Natural killer cell treated with Interleukin-12 subunit alpha and Interleukin-12 subunit beta and Interleukin-15 and Interleukin-18, amount 100 ng/mL, for 72 hours (primary cell): ENCODE measurements around the gene HAAO. TPM values are rescaled to one million over a fixed set of nuclear protein-coding genes. Genes with fewer than 3 reads are reported as not detected.

ENCODE experiments used
- ATAC-seq, 2 donors: fragments of 150-1000 bp; cut with Tn5 transposase in 1 of 2; sonication (Bioruptor Pico), chemical (Tn5 transposase) in 1 of 2; 2 replicates each; pipeline ENCODE4 v1.10.0; 2021
- DNase-seq: peaks from one replicate; pipeline ENCODE4 v3.0.0; 2022; ENCODE audit warnings: low spot score
- H3K27ac Mint-ChIP-seq, 2 donors: 1 replicate in 1 of 2; 2 replicates in 1 of 2; pipeline ENCODE4 v1.8.0; 2022; ENCODE audit warnings: mixed read lengths in 2 of 2, mild to moderate bottlenecking in 1 of 2, moderate library complexity in 1 of 2
- H3K27me3 Mint-ChIP-seq, 2 donors: 1 replicate in 1 of 2; 2 replicates in 1 of 2; pipeline ENCODE4 v1.8.0; 2022; ENCODE audit warnings: mixed read lengths in 2 of 2
- H3K36me3 Mint-ChIP-seq: one replicate; pipeline ENCODE4 v1.8.0; 2022; ENCODE audit warnings: mixed read lengths
- H3K4me1 Mint-ChIP-seq, 2 donors: 1 replicate in 1 of 2; 2 replicates in 1 of 2; pipeline ENCODE4 v1.8.0; 2022; ENCODE audit warnings: low read depth in 2 of 2, mixed read lengths in 2 of 2, mild to moderate bottlenecking in 1 of 2
- H3K4me3 Mint-ChIP-seq: one replicate; pipeline ENCODE4 v1.8.0; 2022; ENCODE audit warnings: mixed read lengths
- H3K9me3 Mint-ChIP-seq: 2 replicates; pipeline ENCODE4 v1.8.0; 2022; ENCODE audit warnings: mixed read lengths
- total RNA-seq, 2 donors: library from RNA; stranded (reverse); gene quantifications; one replicate each; pipeline ENCODE4 v1.2.3, GENCODE V29; 2022

Gene HAAO
- total RNA-seq, 2 donors from 2014 or later, result not detected

- H3K27ac Mint-ChIP-seq, result no peak overlapping the region
- H3K36me3 Mint-ChIP-seq, result no peaks in the 10 kb centered on the region
- H3K27me3 Mint-ChIP-seq, result peaks cover 0 to 10% of the 10 kb centered on the region in 2 donors
- peaks cover 8 to 9% of the 10 kb centered on the region in 2 donors for H3K4me1 Mint-ChIP-seq
- peak; percentile 88 to 89 for ATAC-seq
- H3K4me3 Mint-ChIP-seq, result peak overlapping the region; percentile 76
- DNase-seq, result peak; percentile 76
- H3K9me3 Mint-ChIP-seq, result no peaks in the 10 kb centered on the region
Measured at GRCh38 chr2:42827647-42828486, 35.5 kb upstream of the HAAO start.

- Mint-ChIP-seq H3K27me3 (peaks cover 0 to 10% of the 10 kb centered on the region in 2 donors), H3K9me3 (no peaks in the 10 kb centered on the region)
- no peak for DNase-seq
Measured at GRCh38 chr2:42826231-42826630, 33.8 kb upstream of the HAAO start.

GRCh38 chr2:42824454-42824807, 32.0 kb upstream of the HAAO start:
- DNase-seq (no peak), ATAC-seq (no peak)
- no peak overlapping the region for H3K27ac Mint-ChIP-seq
- H3K36me3 Mint-ChIP-seq, result no peaks in the 10 kb centered on the region
- peaks cover 0 to 10% of the 10 kb centered on the region in 2 donors for H3K27me3 Mint-ChIP-seq
- H3K4me1 Mint-ChIP-seq, result peaks cover 8 to 9% of the 10 kb centered on the region in 2 donors
- no peaks in the 10 kb centered on the region for H3K9me3 Mint-ChIP-seq
- no peak overlapping the region for H3K4me3 Mint-ChIP-seq

More at GRCh38 chr2:42826231-42826630, 33.8 kb upstream of the HAAO start:
- H3K4me3 Mint-ChIP-seq, result no peak overlapping the region
- no peak overlapping the region for H3K27ac Mint-ChIP-seq
- no peak for ATAC-seq
- H3K36me3 Mint-ChIP-seq, result no peaks in the 10 kb centered on the region
- H3K4me1 Mint-ChIP-seq, result peaks cover 8 to 9% of the 10 kb centered on the region in 2 donors

- Mint-ChIP-seq H3K27ac (no peak overlapping the region), H3K36me3 (peaks cover 4% of the 10 kb centered on the region), H3K4me3 (no peak overlapping the region), H3K9me3 (no peaks in the 10 kb centered on the region), H3K4me1 (peaks cover 8 to 9% of the 10 kb centered on the region in 2 donors), H3K27me3 (peaks cover 0 to 12% of the 10 kb centered on the region in 2 donors)
- no peak for DNase-seq
- ATAC-seq, result no peak
Measured at GRCh38 chr2:42823744-42824453, 31.5 kb upstream of the HAAO start.

GRCh38 chr2:42819160-42819559, 26.8 kb upstream of the HAAO start:
- DNase-seq, result no peak
- Mint-ChIP-seq H3K4me3 (no peak overlapping the region), H3K27ac (no peak overlapping the region), H3K27me3 (peaks cover 0 to 2% of the 10 kb centered on the region in 2 donors), H3K4me1 (peaks cover 0 to under 1% of the 10 kb centered on the region in 2 donors), H3K36me3 (peaks cover 11% of the 10 kb centered on the region), H3K9me3 (peaks cover 4% of the 10 kb centered on the region)
- no peak for ATAC-seq

GRCh38 chr2:42815726-42816125, 23.3 kb upstream of the HAAO start:
- peaks cover 16% of the 10 kb centered on the region for H3K36me3 Mint-ChIP-seq
- DNase-seq (no peak), ATAC-seq (no peak)
- peaks cover 14 to 19% of the 10 kb centered on the region in 2 donors for H3K4me1 Mint-ChIP-seq
- H3K27ac Mint-ChIP-seq, result no peak overlapping the region
- H3K27me3 Mint-ChIP-seq, result peaks cover 0 to 2% of the 10 kb centered on the region in 2 donors
- peaks cover 4% of the 10 kb centered on the region for H3K9me3 Mint-ChIP-seq
- H3K4me3 Mint-ChIP-seq, result no peak overlapping the region

GRCh38 chr2:42813763-42814162, 21.4 kb upstream of the HAAO start:
- Mint-ChIP-seq H3K27ac (peak overlapping the region; percentile 15 to 71), H3K27me3 (no peaks in the 10 kb centered on the region), H3K4me3 (no peak overlapping the region), H3K4me1 (peaks cover 24 to 25% of the 10 kb centered on the region in 2 donors), H3K36me3 (peaks cover 13% of the 10 kb centered on the region), H3K9me3 (peaks cover 4% of the 10 kb centered on the region)
- no peak for DNase-seq
- ATAC-seq, result peak in 1 of 2 donors; percentile 11

- peak overlapping the region; percentile 15 to 71 for H3K27ac Mint-ChIP-seq
- peak overlapping the region; percentile 68 for H3K4me3 Mint-ChIP-seq
Measured at GRCh38 chr2:42812899-42813479, 20.6 kb upstream of the HAAO start.

GRCh38 chr2:42810971-42811811, 18.8 kb upstream of the HAAO start:
- Mint-ChIP-seq H3K27me3 (no peaks in the 10 kb centered on the region), H3K4me3 (peak overlapping the region; percentile 94), H3K36me3 (peaks cover 13% of the 10 kb centered on the region), H3K4me1 (peaks cover 24 to 25% of the 10 kb centered on the region in 2 donors), H3K9me3 (peaks cover 4% of the 10 kb centered on the region), H3K27ac (peak overlapping the region; percentile 97 to 99)
- DNase-seq, result no peak
- peak in 1 of 2 donors; percentile 11 for ATAC-seq

More at GRCh38 chr2:42812899-42813479, 20.6 kb upstream of the HAAO start:
- Mint-ChIP-seq H3K27me3 (no peaks in the 10 kb centered on the region), H3K4me1 (peaks cover 24 to 25% of the 10 kb centered on the region in 2 donors), H3K9me3 (peaks cover 4% of the 10 kb centered on the region), H3K36me3 (peaks cover 13% of the 10 kb centered on the region)
- ATAC-seq, result no peak
- no peak for DNase-seq

- Mint-ChIP-seq H3K4me3 (peak overlapping the region; percentile 94), H3K9me3 (no peaks in the 10 kb centered on the region), H3K36me3 (peaks cover 8% of the 10 kb centered on the region), H3K27ac (peak overlapping the region; percentile 97 to 99), H3K4me1 (peaks cover 24 to 25% of the 10 kb centered on the region in 2 donors), H3K27me3 (peaks cover 0 to 3% of the 10 kb centered on the region in 2 donors)
- peak; percentile 95 for DNase-seq
- ATAC-seq, result peak; percentile 92
Measured at GRCh38 chr2:42810121-42810970, 18.0 kb upstream of the HAAO start.

- peak; percentile 91 for DNase-seq
- ATAC-seq, result no peak
- Mint-ChIP-seq H3K36me3 (peaks cover 7% of the 10 kb centered on the region), H3K4me1 (peaks cover 24 to 25% of the 10 kb centered on the region in 2 donors), H3K27me3 (peaks cover 0 to 3% of the 10 kb centered on the region in 2 donors), H3K27ac (peak overlapping the region; percentile 79 to 99), H3K4me3 (peak overlapping the region; percentile 72), H3K9me3 (no peaks in the 10 kb centered on the region)
Measured at GRCh38 chr2:42809819-42810120, 17.4 kb upstream of the HAAO start.

GRCh38 chr2:42809131-42809818, 16.9 kb upstream of the HAAO start:
- peaks cover 24 to 25% of the 10 kb centered on the region in 2 donors for H3K4me1 Mint-ChIP-seq
- peak overlapping the region; percentile 72 for H3K4me3 Mint-ChIP-seq
- H3K27ac Mint-ChIP-seq, result peak overlapping the region; percentile 68 to 79
- peaks cover 0 to 3% of the 10 kb centered on the region in 2 donors for H3K27me3 Mint-ChIP-seq
- ATAC-seq (no peak), DNase-seq (no peak)
- no peaks in the 10 kb centered on the region for H3K9me3 Mint-ChIP-seq
- H3K36me3 Mint-ChIP-seq, result peaks cover 7% of the 10 kb centered on the region
